ENCODE measurements around the gene LRRC74B.
"Not testable (repeated sequence)": the region's sequence is repeated elsewhere in the genome, so short reads cannot be mapped to it uniquely, and the experiment has no call there.

The LRRC74B gene

DNA sequence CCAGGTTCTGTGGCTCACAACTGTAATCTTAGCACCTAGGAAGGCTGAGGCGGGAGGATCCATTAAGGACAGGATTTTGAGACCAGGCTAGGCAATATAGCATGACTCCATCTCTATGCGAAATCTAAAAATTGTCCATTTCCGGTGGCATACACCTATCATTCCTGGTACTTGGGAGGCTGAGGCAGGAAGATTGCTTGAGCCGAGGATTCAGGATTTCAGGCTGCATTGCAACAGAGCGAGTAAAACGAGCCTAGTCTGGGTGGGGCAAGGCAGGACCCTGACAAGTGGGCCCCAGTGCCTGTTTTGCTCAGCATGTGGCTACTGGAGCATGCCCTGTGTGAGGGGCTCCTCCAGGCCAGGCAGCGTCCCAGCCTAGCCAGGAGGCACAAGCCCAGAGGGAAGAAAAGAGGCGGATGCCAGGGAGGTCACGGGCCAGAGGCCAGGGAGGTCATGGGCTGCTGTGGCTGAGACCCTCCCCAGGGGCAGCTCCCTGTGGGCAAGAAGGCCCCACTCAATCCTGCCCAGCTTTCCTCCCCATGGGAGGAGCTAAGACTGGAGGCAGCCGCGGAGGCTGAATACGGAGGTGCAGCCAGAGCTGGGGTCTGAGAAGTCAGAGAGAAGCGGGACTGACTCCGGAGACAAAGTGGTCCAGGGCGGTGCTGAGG lies 8.4 kb downstream of the LRRC74B start:
- DNase-seq (ENCODE audit: low spot score) = no peak

DNA sequence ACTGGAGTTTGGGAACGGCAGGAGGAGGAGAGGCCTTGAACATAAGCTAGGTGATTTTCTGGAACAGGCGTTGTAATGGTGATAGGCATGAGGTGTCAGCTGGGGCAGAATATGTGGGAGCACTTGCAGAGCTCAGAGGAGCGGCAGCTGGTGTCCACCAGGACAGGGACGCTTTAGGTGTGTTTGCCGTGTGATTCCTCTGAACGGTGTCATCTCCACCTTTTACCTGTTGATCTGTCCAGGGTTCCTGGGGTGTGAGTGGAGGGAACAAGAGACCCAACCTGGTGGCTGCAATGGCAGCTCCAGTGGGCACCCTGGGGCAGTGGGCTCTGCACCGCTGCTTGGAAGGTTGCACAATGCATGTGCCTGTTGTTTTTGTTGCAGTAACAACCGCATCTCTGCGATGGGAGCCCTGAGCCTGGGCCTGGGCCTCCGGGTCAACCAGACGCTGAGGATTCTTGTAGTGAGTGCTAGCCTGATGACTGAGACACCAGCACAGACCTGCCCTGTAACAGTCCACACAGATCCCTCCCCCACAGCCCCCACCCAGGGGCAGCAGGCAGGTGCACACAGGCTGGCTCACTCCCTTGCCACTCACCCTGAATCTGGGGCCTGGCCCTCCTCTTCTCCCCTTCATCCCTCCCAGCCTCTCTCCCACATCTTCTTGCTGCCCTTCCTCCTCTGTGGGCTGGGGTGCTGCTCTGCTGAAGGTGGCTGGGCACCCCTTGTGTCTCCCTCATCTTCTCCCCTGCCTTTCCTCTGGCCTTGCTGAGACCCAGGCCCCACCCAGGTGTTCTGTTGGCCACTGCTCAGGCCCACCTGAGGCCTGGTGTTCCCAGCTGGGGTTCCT lies 9.2 kb downstream of the LRRC74B start:
- no peak for DNase-seq (ENCODE audit: low spot score)

DNA sequence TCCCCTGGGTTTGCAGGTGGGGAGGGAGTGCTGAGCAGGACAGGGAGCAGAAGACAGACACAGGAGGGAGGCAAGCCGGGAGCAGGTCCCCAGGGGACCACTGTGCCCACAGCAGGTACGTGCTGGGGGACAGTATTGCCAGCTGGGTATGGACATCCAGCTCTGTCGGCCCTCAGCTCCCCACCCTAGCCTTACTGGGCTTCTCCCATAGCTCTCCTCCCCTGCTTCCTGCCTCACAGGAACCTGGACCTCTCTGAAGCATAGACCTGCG lies 9.8 kb downstream of the LRRC74B start:
- no peak for DNase-seq (ENCODE audit: low spot score)

DNA sequence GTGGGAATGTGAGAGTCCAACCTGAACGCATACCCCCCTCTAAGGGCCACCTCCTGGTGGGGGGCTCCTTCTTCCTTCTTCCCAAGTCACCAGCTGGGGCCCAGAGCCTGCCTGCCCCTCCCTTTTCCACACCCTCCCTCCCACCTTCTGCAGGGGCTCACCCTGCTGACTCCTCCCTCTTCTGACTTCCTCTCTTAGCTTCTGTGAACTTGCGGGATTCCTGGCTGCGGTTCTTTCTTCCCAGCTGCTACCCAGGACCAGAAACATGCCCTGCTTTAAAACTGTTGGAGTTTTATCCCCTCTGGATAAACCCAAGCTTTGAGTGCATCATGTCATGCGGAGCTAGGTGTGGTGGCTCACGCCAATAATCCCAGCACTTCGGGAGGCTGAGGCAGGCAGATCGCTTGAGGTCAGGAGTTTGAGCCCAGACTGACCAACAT lies 10.2 kb downstream of the LRRC74B start:
- DNase-seq (ENCODE audit: low spot score) = no peak

DNA sequence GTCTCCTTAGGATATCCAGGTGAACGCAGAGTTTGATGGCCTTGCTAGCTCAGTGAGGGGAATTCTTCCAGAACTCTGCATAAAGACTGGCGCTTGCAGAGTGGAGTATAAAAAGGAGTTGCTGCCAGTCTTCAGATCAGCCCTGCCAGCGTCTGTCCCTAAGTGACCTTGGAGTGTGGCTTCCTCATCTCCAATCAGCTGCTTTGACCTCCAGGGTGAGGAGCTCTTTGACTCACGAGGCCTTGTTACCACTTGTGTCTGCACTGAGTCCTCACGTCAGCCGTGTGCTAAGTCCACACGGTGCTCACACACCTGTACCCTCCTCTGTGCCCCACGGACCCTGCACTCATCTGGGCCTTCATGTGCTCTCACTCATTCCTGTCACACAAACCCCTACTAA lies 14.6 kb downstream of the LRRC74B start:
- DNase-seq (ENCODE audit: low spot score) = not testable (repeated sequence)

DNA sequence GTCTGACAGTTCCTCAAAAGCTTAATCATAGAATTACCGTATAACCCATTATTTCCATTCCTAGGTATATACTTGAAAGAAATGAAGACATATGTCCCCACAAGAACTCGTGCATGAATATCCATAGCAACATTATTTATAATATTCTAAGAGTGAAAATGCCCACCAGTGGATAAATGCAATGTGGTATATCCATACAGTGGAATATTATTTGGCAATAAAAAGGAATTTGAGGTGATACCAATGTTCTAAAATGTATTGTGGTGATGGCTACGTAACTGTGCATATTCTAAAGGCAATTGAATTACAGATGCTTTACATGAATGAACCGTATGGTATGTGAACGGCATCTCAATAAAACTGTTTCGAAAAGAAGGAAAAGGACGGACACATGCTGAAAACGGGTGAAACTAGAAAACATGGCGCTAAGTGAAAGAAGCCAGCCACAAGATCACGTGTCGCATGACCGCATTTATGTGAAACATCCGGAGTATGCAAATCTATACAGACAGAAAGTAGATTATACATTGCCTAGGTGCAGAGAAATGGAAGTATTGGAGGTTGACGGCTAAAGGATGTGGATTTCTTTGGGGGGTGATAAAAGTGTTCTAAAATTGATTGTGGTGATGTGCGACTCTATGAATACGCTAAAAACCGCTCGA lies 16.0 kb downstream of the LRRC74B start:
- DNase-seq (ENCODE audit: low spot score) = not testable (repeated sequence)

DNA sequence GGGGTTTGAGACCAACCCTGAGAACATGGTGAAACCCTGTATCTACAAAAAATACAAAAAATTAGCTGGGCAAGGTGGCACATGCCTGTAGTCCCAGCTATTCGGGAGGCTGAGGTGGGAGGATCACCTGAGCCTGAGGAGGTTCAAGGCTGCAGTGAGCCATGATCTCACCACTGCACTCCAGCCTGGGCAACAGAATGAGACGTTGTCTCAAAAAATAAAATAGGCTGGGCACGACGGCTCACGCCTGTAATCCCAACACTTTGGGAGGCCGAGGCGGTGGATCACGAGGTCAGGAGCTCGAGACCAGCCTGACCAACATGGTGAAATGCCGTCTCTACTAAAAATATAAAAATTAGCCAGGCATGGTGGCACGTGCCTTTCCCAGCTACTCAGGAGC lies 18.7 kb downstream of the LRRC74B start:
- DNase-seq (ENCODE audit: low spot score) = not testable (repeated sequence)

DNA sequence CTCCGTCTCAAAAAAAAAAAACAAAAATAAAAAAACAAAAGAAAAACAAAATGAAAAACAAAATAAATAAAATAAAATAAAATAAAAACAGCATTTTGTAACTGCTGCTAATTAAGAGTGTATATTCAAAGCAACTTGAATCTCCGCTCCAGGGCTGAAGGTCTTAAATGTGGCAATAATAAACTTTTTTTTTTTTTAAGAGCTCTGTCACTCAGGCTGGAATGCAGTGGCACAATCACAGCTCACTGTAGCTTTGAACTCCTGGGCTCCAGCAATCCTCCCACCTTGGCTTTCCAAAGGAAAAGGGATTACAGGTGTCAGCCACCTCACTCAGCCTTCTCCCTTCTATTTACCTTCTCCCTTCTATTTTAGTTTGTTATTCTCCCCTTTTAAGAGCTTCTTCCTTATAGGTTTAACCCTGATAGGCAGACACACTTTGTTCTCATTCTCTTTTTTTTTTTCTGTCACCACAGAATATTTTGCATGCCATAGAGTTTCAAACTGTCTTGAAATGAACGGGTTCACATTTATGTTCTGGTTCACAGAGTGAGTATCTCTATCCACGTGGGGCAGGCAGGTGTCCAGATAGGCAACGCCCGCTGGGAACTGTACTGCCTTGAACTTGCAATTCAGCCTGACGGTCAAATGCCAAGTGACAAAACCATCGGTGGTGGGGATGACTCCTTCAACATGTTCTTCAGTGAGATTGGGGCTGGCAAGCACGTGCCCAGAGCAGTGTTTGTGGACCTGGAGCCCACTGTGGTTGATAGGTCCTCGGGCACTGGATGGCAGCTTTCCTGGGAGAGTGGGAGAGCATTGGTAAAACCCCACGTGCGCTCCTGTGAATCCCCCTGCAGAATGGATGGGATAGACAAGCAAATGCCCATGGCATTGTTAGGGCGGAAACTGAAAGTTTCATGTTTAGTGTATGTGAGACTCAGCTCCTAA lies 19.4 kb downstream of the LRRC74B start:
- no peak for DNase-seq (ENCODE audit: low spot score)

DNA sequence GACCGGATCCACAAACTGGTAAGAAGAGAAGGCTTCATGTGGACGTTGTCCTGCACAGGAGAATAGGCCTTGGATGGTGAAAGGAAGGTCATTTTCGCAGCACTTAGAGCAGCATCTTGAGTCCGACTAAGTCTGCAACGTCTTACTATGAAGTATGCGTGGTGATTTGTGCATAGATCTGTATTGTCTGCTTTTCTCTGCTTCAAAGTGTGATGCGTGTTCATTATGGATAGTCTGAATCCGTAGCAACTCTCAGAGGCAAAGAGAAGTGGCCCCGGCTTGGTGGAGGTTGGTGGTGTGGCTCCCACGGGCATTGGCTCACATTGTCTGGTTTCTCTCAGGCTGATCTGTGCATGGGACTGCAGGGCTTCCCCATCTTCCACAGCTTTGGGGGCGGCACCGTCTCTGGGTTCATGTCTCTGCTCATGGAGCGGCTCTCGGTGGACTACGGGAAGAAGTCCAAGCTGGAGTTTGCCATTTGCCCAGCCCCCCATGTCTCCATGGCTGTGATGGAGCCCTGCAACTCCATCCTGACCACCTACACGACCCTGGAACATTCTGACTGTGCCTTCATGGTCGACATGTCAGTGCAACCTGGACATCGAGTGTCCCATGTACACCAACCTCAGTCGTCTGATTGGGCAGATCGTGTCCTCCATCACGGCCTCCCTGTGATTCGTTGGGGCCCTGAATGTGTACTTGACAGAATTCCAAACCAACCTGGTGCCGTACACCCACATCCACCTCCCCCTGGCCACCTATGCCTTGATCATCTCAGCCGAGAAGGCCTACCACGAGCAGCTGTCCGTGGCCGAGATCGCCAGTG lies 21.5 kb downstream of the LRRC74B start:
- no peak for DNase-seq (ENCODE audit: low spot score)

DNA sequence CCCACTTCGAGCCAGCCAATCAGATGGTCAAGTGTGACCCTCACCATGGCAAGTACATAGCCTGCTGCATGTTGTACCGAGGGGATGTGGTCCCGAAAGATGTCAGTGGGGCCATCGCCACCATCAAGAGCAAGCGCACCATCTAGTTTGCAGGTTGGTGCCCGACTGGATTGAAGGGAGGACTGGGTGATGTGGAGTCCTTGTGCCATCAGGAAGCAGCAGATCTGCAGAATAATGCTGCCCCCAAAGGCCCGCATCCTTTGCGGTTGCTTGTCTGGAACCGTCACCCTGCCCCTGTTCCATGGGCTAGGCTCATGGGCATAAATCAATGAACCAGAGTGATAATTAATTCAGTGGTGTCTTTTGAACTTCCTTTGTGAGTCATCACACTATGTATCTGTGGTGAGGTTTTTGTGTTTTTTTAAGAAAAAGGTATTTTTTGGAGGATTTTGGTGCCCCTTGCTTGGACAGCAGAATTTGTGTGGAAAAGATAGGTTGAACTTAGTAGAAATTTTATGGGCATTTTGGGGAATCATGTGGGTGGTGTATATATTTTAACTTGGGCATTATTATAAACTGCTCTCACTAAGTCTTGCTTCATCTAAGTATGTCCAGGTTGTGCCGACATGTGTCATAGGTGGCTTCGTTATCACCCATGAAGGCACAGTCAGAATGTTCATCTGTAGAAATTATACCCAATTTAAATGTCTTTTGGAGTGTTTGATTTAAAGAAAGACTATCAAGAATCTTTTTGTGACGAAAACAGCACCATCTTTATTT lies 22.3 kb downstream of the LRRC74B start:
- DNase-seq (ENCODE audit: low spot score) = no peak

DNA sequence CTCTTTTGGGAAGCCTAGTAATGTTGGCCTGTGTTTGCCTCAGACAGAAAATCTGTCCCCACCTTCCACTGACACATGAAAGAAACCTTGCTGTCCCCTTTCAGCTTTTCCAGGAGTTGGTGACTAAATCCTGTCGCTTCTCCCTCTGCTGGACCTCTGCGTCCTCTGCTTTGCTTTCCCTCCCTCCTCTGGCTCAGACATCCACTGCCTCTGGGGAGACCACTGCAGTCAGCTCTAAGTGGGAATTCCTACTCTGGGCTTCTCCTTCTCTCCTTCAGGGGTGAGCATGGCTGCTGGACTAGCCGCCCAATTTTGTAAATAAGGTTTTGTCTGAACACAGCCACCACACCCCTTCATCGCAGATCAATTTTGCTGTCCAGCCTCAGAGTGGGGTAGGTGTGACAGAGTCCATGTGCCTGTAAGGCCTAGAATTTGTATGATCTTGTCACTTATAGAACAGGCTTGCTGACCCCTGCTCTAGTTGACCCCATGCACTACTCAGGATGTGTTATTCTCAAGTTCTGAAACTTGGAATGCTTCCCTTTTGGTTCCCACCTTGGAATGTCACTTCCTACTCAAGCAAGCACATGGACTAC lies 23.0 kb downstream of the LRRC74B start:
- no peak for DNase-seq (ENCODE audit: low spot score)

DNA sequence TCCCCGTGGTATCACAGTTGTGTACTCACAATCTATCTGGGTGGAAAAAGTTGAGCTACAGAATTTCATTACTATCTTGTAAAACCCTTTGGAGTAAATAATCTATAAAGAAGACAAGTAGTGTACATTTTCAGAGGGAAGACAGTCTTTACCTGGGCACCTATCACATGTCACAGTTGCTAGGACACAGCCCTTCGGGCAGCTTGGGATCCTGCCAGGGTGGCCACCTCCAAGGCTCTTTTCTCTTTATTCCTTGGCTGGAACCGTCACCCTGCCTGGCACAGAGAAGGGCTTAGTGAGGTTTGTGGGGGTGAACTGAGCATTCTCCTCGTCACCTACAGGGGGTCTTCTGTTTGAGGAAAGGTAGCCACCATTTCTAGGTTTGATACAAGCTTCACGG lies 23.6 kb downstream of the LRRC74B start:
- no peak for DNase-seq (ENCODE audit: low spot score)

DNA sequence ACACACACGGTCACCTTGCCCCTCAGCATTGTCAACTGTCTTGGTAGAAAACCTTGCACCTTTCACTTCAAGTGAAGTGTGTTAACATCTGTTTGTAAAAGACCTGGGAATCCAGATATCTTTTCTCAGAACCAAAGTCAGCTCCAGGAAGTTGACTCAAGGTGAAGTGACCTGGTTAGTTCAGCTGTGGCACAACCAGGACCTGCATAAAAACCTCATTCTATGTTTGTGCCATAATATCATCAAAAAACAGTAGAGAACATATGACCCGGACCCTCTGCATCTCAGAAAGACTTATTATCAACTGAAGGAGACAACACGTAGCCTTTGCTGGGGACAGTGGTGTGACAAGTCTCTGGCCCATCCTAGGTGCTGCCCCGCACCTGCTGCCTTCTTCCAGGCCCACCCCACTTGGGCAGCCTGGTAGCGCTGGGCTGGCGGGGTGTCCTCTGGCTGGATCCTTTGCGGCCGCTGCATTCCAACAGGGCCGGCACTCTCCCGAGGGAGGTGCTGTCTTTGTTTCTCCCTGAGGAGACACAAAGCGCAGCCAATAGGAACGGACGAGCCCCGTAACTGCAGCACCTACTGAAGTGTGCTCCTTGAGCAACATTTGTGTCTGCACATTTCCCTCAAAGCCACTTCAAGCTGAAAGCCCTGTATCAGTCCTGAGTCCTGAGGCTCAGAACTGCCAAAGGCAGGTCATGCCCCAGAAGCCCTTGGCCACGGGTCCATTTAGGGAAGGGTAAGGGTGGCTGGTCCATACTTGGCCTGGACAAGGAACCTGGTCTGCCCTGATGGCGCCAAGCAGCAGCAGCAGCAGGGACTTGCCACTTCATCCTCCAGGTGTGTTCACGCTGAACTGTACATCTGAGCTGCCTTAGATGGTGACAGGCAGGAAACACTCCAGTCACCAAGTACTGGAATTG lies 25.2 kb downstream of the LRRC74B start:
- DNase-seq (ENCODE audit: low spot score) = no peak

DNA sequence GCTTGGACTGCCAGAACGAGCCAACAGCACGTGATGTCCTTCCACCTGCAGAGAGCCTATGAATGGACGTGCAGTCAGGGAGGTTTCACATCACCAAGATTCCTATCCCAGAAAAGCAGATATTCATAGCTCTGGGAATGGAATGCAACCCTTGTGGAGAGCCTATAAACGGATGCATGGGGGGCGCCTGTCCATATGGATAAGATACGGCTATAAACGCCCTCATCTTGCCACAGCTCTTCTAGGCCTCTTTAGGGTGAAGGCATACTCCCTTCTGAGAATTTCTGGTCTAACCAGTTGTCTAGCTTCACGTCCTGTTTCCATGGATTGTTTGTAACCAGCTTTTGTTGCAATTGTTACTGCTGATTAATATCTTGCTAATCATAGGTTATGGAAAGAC lies 26.1 kb downstream of the LRRC74B start:
- not testable (repeated sequence) for DNase-seq (ENCODE audit: low spot score)

DNA sequence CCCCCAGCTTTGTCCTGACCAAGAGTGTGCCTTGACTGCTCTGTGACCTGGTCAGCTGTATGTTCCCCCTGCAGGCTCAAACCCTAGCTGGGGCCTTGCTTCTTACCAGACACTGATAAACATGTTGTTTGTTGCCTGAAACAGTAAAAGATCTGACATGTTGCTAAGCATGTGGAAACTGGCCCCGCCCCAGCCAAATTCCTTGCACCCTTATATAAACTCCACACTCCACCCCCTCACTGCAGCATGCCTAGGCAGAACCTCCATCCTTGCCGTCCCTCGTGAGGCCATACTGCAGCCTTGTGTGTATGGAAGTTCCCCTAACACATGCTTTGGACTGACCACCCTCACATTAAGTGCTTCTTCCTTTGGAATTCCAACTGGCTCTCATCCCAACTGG lies 27.3 kb downstream of the LRRC74B start:
- no peak for DNase-seq (ENCODE audit: low spot score)

DNA sequence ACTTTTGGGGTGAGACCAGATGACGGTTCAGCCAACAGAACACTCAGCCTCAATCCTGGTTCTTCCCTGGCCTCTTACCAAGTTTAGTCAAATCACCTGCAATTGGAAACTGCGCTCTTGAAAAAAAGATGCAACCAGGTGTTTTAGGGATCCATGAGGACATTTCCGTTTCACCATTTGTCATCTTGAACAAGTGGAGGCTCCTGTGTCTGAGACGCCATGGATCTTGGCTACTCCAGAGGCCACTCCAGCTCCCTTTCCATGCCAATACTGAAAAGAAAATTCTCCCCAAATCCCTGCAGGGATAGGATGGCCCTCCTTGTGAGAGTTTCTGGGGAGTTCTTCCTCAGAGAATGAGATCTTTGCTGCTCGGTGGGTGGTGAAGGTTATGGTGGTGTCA lies 27.7 kb downstream of the LRRC74B start:
- no peak for DNase-seq (ENCODE audit: low spot score)

DNA sequence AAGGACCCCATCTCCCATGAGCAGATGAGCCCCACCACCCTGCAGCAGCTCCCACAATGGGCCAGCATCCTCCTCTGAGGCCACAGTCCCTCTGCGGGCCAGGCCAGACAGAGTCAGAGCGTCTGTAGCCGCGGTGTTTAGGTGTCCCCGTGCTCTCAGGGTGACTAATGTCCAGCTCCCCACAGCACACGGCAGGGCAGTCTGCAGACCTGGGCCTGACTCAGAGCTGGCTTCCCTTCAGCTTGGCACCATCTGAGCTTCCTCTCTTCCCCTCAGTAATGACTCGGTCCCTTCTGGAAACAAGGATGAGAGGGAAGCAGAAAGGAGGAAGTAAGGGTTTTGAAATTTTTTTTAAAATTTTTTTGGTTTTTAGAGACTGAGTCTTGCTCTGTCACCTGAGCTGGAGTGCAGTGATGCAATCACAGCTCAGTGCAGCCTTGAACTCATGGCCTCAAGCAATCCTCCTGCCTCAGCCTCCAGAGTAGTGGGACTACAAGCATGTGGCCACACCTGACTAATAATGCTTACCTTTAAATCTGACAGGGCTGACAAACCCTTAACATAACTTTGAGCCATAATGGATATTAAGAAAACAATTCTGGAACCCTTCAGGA lies 28.5 kb downstream of the LRRC74B start:
- peak; percentile 87 for DNase-seq (ENCODE audit: low spot score)

DNA sequence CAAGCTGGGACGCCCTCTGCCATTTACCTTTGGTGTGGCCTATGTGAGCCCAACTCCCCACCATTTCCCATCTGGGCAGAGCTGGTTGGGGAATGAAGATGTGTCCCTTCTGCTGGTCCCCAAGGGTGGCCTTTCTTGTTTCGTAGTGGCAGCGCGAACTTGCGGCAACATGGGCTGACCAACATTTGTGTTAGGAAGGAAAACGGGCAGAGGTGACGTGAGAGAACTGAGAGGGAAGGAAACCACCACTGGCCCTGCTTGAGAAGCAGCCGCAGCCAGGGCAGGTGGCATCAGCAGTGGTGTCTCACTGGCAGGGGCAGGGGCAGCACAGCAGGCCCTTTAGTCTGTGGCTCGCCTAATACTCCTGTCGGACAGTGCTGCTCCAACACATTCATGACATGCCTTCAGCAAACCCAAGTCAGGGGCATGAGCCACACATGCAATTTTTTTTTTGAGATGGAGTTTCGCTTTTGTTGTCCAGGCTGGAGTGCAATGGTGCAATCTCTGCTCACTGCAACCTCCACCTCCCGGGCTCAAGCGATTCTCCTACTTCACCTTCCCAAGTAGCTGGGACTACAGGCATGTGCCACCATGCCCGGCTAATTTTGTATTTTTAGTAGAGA lies 29.9 kb downstream of the LRRC74B start:
- DNase-seq (ENCODE audit: low spot score) = no peak

Data from kidney capillary endothelial cell (primary cell).